DND-41 (cell line): ENCODE measurements around the gene IL37.

Experiments used
- EZH2 ChIP-seq: IDR thresholded peaks from 3 replicates; pipeline ENCODE4 v1.6.1; 2012; ENCODE audit warnings: borderline replicate concordance, low read depth, mild to moderate bottlenecking, moderate library complexity, low read length, inconsistent platforms; ENCODE audit not compliant: severe bottlenecking
- TF ChIP-seq, protein P1 (sequence below): IDR thresholded peaks from 2 replicates; pipeline ENCODE4 v1.5.1; 2012; ENCODE audit warnings: borderline replicate concordance, low read length, moderate library complexity, mild to moderate bottlenecking; ENCODE audit not compliant: poor library complexity, severe bottlenecking; ENCODE audit errors: extremely low read depth

- TF ChIP-seq, protein P1, sequence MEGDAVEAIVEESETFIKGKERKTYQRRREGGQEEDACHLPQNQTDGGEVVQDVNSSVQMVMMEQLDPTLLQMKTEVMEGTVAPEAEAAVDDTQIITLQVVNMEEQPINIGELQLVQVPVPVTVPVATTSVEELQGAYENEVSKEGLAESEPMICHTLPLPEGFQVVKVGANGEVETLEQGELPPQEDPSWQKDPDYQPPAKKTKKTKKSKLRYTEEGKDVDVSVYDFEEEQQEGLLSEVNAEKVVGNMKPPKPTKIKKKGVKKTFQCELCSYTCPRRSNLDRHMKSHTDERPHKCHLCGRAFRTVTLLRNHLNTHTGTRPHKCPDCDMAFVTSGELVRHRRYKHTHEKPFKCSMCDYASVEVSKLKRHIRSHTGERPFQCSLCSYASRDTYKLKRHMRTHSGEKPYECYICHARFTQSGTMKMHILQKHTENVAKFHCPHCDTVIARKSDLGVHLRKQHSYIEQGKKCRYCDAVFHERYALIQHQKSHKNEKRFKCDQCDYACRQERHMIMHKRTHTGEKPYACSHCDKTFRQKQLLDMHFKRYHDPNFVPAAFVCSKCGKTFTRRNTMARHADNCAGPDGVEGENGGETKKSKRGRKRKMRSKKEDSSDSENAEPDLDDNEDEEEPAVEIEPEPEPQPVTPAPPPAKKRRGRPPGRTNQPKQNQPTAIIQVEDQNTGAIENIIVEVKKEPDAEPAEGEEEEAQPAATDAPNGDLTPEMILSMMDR = no peak
- TF ChIP-seq EZH2 = no peak
These were observed 13.9 kb downstream of the IL37 start for GRCh38 chr2:112924821-112925220.
